Measurements from ENCODE around the gene CACNA1B. TPM values are rescaled to one million over a fixed set of nuclear protein-coding genes. Genes with fewer than 3 reads are reported as not detected.

The CACNA1B gene
- total RNA-seq, 1 donor from 2014 or later, result under 0.01 TPM

DNA sequence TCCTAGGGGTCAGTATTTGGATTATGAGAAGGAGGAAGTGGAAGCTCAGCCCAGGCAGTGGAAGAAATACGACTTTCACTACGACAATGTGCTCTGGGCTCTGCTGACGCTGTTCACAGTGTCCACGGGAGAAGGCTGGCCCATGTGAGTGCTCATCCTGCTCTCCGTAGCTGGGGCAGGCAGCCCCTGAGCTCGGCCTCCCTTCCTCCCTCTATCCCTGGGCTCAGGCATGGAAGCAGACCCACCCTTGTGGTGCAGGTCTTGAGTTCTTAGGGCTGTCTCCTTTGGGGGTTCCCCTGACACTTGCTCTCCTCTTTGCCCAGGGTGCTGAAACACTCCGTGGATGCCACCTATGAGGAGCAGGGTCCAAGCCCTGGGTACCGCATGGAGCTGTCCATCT lies 180.1 kb downstream of the CACNA1B start:
- TF ChIP-seq, protein P1, sequence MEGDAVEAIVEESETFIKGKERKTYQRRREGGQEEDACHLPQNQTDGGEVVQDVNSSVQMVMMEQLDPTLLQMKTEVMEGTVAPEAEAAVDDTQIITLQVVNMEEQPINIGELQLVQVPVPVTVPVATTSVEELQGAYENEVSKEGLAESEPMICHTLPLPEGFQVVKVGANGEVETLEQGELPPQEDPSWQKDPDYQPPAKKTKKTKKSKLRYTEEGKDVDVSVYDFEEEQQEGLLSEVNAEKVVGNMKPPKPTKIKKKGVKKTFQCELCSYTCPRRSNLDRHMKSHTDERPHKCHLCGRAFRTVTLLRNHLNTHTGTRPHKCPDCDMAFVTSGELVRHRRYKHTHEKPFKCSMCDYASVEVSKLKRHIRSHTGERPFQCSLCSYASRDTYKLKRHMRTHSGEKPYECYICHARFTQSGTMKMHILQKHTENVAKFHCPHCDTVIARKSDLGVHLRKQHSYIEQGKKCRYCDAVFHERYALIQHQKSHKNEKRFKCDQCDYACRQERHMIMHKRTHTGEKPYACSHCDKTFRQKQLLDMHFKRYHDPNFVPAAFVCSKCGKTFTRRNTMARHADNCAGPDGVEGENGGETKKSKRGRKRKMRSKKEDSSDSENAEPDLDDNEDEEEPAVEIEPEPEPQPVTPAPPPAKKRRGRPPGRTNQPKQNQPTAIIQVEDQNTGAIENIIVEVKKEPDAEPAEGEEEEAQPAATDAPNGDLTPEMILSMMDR (conservative IDR thresholded peaks at IDR 0.05; ENCODE audit: low read depth, low read length), result no peak
- H3K4me3 ChIP-seq (ENCODE audit: low read depth, low read length), result no peak overlapping the region
- no peak for DNase-seq (ENCODE audit: low read depth)

DNA sequence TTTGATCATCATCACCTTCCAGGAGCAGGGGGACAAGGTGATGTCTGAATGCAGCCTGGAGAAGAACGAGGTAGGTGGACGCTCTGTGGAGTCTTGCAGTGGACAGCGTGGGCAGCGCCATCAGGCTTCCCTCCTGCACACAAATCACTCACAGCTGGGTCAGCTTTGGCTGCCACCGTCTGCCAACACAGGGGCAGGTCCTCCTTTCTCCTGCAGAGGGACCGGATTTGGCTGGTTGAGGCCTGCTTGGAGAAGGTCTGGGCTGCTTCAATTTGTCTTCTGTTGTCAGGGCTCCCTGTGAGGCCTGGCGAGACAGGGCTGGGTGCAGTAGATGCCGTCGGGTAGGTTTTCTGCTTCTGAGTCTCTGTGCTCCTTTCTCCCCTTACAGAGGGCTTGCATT lies 180.6 kb downstream of the CACNA1B start:
- H3K4me3 ChIP-seq (ENCODE audit: low read depth, low read length), result no peak overlapping the region
- TF ChIP-seq, protein P1 (conservative IDR thresholded peaks at IDR 0.05; ENCODE audit: low read depth, low read length), result no peak
- no peak for DNase-seq (ENCODE audit: low read depth)

DNA sequence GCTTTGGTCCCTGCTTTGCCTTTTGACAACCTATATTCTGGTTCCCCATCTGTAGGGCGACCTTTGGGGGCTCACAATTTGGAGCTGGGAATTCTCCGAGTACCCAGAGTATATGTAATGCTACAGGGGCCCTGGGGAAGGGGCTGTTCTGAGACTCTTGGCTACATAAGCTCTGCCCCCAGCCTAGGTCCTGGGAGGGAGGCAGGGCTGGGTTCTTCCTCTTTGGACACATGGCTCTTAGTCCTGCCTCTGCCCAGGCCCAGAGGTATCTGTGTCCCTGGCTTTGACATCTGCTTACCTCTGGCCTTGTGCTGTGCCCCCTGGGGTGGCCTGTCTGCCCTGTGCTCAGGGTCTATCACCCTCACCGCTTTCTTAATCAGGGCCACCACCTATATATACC lies 181.6 kb downstream of the CACNA1B start:
- TF ChIP-seq, protein P1 (conservative IDR thresholded peaks at IDR 0.05; ENCODE audit: low read depth, low read length), result no peak
- no peak overlapping the region for H3K4me3 ChIP-seq (ENCODE audit: low read depth, low read length)
- no peak for DNase-seq (ENCODE audit: low read depth)

DNA sequence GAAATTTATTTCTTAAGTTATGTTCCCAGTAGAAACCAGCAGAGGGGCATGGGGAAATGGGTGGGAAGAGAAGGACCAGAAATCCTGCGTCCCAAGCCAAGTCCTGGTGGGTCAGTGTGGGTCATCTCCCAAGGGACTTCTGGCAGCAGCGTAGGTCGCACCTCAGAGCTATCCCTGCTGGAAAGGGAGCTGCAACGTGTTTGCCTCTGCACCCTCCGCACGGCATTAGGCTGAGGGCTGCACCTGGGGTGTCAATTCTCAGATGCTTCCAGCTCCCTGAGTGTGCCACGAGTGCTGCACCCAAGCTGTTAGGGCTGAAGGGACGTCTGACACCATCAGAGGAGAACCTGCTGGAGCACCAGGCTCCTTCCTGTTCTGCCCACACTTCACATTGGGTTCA lies 182.8 kb downstream of the CACNA1B start:
- DNase-seq (ENCODE audit: low read depth), result no peak
- TF ChIP-seq, protein P1 (conservative IDR thresholded peaks at IDR 0.05; ENCODE audit: low read depth, low read length), result no peak
- no peak overlapping the region for H3K4me3 ChIP-seq (ENCODE audit: low read depth, low read length)

DNA sequence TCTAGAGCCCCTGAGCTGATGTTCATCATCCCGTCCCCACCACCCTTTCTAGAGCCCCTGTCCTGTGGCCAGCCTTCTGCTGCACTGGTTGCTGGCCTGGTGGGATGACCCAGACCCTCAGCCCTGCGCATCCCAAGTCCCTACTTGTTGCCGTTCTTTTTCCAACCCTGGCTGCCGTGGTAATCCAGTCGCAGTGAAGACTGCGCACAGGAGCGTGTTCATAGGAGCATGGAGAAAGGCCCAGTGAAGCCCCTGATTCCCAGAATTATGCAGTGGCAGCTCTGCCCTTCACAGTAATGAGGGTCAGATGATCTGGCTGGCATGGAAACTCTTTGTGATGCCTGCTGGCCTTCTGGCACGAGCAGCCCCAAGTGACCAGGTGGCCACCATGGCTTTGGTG lies 183.3 kb downstream of the CACNA1B start:
- H3K4me3 ChIP-seq (ENCODE audit: low read depth, low read length), result no peak overlapping the region
- DNase-seq (ENCODE audit: low read depth), result no peak
- TF ChIP-seq, protein P1 (conservative IDR thresholded peaks at IDR 0.05; ENCODE audit: low read depth, low read length), result no peak

DNA sequence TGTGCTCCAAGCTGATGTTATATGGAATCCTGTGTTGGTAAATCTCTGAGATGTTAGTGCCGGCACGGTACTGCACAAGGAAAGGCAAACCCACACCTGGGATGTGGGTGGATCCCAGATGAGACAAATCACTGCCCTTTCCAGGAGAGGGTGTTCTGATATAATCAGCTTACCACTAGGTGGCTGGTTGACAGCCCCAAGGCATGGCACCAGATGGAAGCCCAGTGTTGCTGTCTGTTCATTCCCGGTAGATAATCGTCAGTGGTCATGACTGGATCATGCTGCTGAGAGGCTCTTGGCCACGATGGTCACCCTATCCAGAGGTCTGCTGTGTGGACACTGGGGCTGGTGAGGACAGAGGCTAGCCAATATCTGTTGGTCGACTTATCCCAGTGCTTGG lies 184.0 kb downstream of the CACNA1B start:
- TF ChIP-seq, protein P1 (conservative IDR thresholded peaks at IDR 0.05; ENCODE audit: low read depth, low read length), result no peak
- no peak overlapping the region for H3K4me3 ChIP-seq (ENCODE audit: low read depth, low read length)
- DNase-seq (ENCODE audit: low read depth), result no peak

DNA sequence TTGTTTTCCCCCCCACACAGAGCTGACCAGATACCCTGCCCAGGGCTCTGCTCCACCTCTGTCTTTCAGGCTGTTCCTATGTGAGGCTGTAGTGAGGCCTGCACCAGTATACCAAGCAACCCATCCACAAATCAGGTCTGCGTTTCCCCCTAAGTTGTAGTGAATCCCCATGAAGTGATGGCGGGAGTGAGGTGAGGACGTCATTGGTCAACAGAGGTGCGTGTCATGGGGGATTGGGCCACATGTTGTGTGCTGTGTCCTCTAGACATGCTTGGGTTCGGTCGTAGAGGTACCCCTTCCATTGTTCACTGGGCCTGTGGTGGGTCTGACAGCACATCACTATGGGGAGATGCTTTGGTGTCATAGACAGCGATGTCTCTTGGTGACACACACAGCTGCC lies 184.6 kb downstream of the CACNA1B start:
- TF ChIP-seq, protein P1 (conservative IDR thresholded peaks at IDR 0.05; ENCODE audit: low read depth, low read length), result no peak
- no peak overlapping the region for H3K4me3 ChIP-seq (ENCODE audit: low read depth, low read length)
- no peak for DNase-seq (ENCODE audit: low read depth)
